IMR-90 (cell line): Measurements from ENCODE around the gene EGF. TPM values are rescaled to one million over a fixed set of nuclear protein-coding genes. Genes with fewer than 3 reads are reported as not detected.

Experiments
- ATAC-seq: fragments of 200-7000 bp; cut with Tn5 transposase; 2 replicates; pipeline ENCODE4 v1.9.1; 2020; ENCODE audit warnings: low read depth, mild to moderate bottlenecking, moderate library complexity
- BruUV-seq: library from RNA; stranded (reverse); fragments of 400-500 nt; replicated peaks from 2 replicates; lab custom pipeline; 2021; lab: Mats Ljungman, UMichigan
- CTCF ChIA-PET: fragments of 300-600 bp; formaldehyde crosslinking; extraction: SDS; loops from one replicate; lab custom pipeline; 2021; ENCODE audit warnings: antibody characterized with exemption; lab: Yijun Ruan, JAX
- POLR2A ChIA-PET: fragments of 300-600 bp; sonication (Branson Sonifier 250); formaldehyde crosslinking; loops from one replicate; lab custom pipeline; 2022; ENCODE audit warnings: antibody characterized with exemption; ENCODE audit not compliant: unreplicated experiment; lab: Charles Lee
- DNase-seq: peaks from one replicate; pipeline ENCODE4 v3.0.0; 2013
- H2AFZ ChIP-seq: replicated peaks from 2 replicates; pipeline ENCODE3; 2013; ENCODE audit warnings: low read length, mild to moderate bottlenecking; ENCODE audit not compliant: poor library complexity
- H2AK5ac ChIP-seq: 2 replicates; pipeline ENCODE4 v1.6.1; 2013; ENCODE audit warnings: low read depth, low read length, inconsistent platforms
- H2AK9ac ChIP-seq: replicated peaks from 2 replicates; pipeline ENCODE3; 2013; ENCODE audit warnings: mild to moderate bottlenecking, low read depth, low read length, moderate library complexity; ENCODE audit not compliant: poor library complexity
- H2BK120ac ChIP-seq: 2 replicates; pipeline ENCODE4 v1.6.1; 2013; ENCODE audit warnings: low read depth, low read length, inconsistent platforms
- H2BK15ac ChIP-seq: 3 replicates; pipeline ENCODE4 v1.6.1; 2013; ENCODE audit warnings: low read depth, low read length, inconsistent platforms
- H2BK20ac ChIP-seq: 2 replicates; pipeline ENCODE4 v1.6.1; 2013; ENCODE audit warnings: low read depth, mild to moderate bottlenecking, inconsistent platforms, low read length, moderate library complexity
- H2BK5ac ChIP-seq: 2 replicates; pipeline ENCODE4 v1.6.1; 2013; ENCODE audit warnings: mild to moderate bottlenecking, low read depth, low read length, inconsistent platforms; ENCODE audit not compliant: poor library complexity, severe bottlenecking
- H3K14ac ChIP-seq: replicated peaks from 2 replicates; pipeline ENCODE4 v1.6.1; 2013; ENCODE audit warnings: low read depth, low read length, inconsistent platforms
- H3K18ac ChIP-seq: 2 replicates; pipeline ENCODE4 v1.6.1; 2013; ENCODE audit warnings: low read depth, low read length, control low read depth
- H3K23ac ChIP-seq: 2 replicates; pipeline ENCODE4 v1.6.1; 2013; ENCODE audit warnings: low read depth, low read length, inconsistent platforms
- H3K27ac ChIP-seq: 2 replicates; pipeline ENCODE4 v1.5.1; 2013; ENCODE audit warnings: mild to moderate bottlenecking, control low read depth, low read length; ENCODE audit not compliant: insufficient read depth
- H3K27me3 ChIP-seq: 2 replicates; pipeline ENCODE4 v1.6.1; 2013; ENCODE audit warnings: low read length; ENCODE audit not compliant: control insufficient read depth, insufficient read depth
- H3K36me3 ChIP-seq: 2 replicates; pipeline ENCODE4 v1.6.1; 2013; ENCODE audit warnings: low read length, mixed read lengths; ENCODE audit not compliant: control insufficient read depth, insufficient read depth
- H3K4ac ChIP-seq: 2 replicates; pipeline ENCODE4 v1.6.1; 2013; ENCODE audit warnings: low read depth, low read length, inconsistent platforms
- H3K4me1 ChIP-seq: 2 replicates; pipeline ENCODE4 v1.6.1; 2013; ENCODE audit warnings: low read length, mixed read lengths; ENCODE audit not compliant: control insufficient read depth, insufficient read depth
- H3K4me2 ChIP-seq: 2 replicates; pipeline ENCODE4 v1.6.1; 2013; ENCODE audit warnings: low read depth, mild to moderate bottlenecking, control low read depth, low read length, moderate library complexity
- H3K4me3 ChIP-seq: 2 replicates; pipeline ENCODE4 v1.5.1; 2013; ENCODE audit warnings: low read depth, mild to moderate bottlenecking, control low read depth, low read length, moderate library complexity; ENCODE audit not compliant: insufficient read depth
- H3K56ac ChIP-seq: 2 replicates; pipeline ENCODE4 v1.6.1; 2013; ENCODE audit warnings: low read length, inconsistent platforms; ENCODE audit not compliant: insufficient read depth; ENCODE audit errors: extremely low read depth
- H3K79me1 ChIP-seq, 2 experiments: 2 replicates each; pipeline ENCODE4 v1.6.1; 2013; ENCODE audit warnings: low read length in 2 of 2, inconsistent platforms in 1 of 2, low read depth in 1 of 2
- H3K9ac ChIP-seq: 2 replicates; pipeline ENCODE4 v1.6.1; 2013; ENCODE audit warnings: low read depth, low read length, control low read depth
- H3K9me1 ChIP-seq: 2 replicates; pipeline ENCODE4 v1.6.1; 2013; ENCODE audit warnings: low read length, inconsistent platforms; ENCODE audit not compliant: insufficient read depth
- H3K9me3 ChIP-seq: 2 replicates; pipeline ENCODE4 v1.6.1; 2013; ENCODE audit warnings: low read length; ENCODE audit not compliant: control insufficient read depth, insufficient read depth
- H4K20me1 ChIP-seq: 2 replicates; pipeline ENCODE4 v1.6.1; 2013; ENCODE audit warnings: low read length, inconsistent platforms; ENCODE audit not compliant: insufficient read depth
- H4K5ac ChIP-seq: 2 replicates; pipeline ENCODE4 v1.6.1; 2013; ENCODE audit warnings: mild to moderate bottlenecking, low read depth, low read length, control low read depth
- H4K8ac ChIP-seq, 2 experiments: 2 replicates each; pipeline ENCODE4 v1.6.1; 2013; ENCODE audit warnings: low read depth in 2 of 2, low read length in 2 of 2, control low read depth in 1 of 2, inconsistent platforms in 1 of 2
- H4K91ac ChIP-seq: 2 replicates; pipeline ENCODE4 v1.6.1; 2013; ENCODE audit warnings: low read depth, low read length, inconsistent platforms; ENCODE audit not compliant: insufficient read depth
- BHLHE40 ChIP-seq: fragments of 150-350 bp; IDR thresholded peaks from 2 replicates; pipeline ENCODE4 v1.6.1; 2016; ENCODE audit warnings: mild to moderate bottlenecking, low read depth, low read length
- CEBPB ChIP-seq: IDR thresholded peaks from 2 replicates; pipeline ENCODE4 v1.6.1; 2012; ENCODE audit warnings: low read depth, low read length, improper control_type of control experiment
- CHD1 ChIP-seq: IDR thresholded peaks from 2 replicates; pipeline ENCODE4 v1.6.1; 2012; ENCODE audit warnings: low read depth, low read length, improper control_type of control experiment
- CTCF ChIP-seq: conservative IDR thresholded peaks from 2 replicates; pipeline ENCODE4 v1.5.1; 2012; ENCODE audit warnings: mild to moderate bottlenecking, low read depth, low read length, improper control_type of control experiment
- ELK1 ChIP-seq: fragments of 150-350 bp; IDR thresholded peaks from 2 replicates; pipeline ENCODE4 v1.6.1; 2016; ENCODE audit warnings: low read depth, mild to moderate bottlenecking, low read length, moderate library complexity, borderline replicate concordance
- FOS ChIP-seq: fragments of 150-350 bp; IDR thresholded peaks from 2 replicates; pipeline ENCODE4 v1.6.1; 2016; ENCODE audit warnings: low read depth, low read length
- MAFK ChIP-seq: IDR thresholded peaks from 2 replicates; pipeline ENCODE4 v1.6.1; 2012; ENCODE audit warnings: low read depth, low read length, improper control_type of control experiment
- MAZ ChIP-seq: IDR thresholded peaks from 2 replicates; pipeline ENCODE4 v1.6.1; 2012; ENCODE audit warnings: low read depth, mild to moderate bottlenecking, low read length, improper control_type of control experiment, moderate library complexity, borderline replicate concordance
- MXI1 ChIP-seq: IDR thresholded peaks from 2 replicates; pipeline ENCODE4 v1.6.1; 2012; ENCODE audit warnings: low read depth, mild to moderate bottlenecking, low read length, moderate library complexity, borderline replicate concordance
- NFE2L2 ChIP-seq: fragments of 150-350 bp; IDR thresholded peaks from 2 replicates; pipeline ENCODE4 v1.6.1; 2016; ENCODE audit warnings: low read depth, mild to moderate bottlenecking, low read length
- POLR2A ChIP-seq: IDR thresholded peaks from 2 replicates; pipeline ENCODE4 v1.6.1; 2012; ENCODE audit warnings: mild to moderate bottlenecking, low read depth, low read length
- RCOR1 ChIP-seq: IDR thresholded peaks from 2 replicates; pipeline ENCODE4 v1.6.1; 2012; ENCODE audit warnings: mild to moderate bottlenecking, low read length, improper control_type of control experiment; ENCODE audit not compliant: insufficient replicate concordance
- RFX5 ChIP-seq: IDR thresholded peaks from 2 replicates; pipeline ENCODE4 v1.8.0; 2012; ENCODE audit warnings: low read depth, mild to moderate bottlenecking, low read length, moderate library complexity
- SMC3 ChIP-seq: fragments of 150-350 bp; IDR thresholded peaks from 2 replicates; pipeline ENCODE4 v1.6.1; 2016; ENCODE audit warnings: low read depth, mild to moderate bottlenecking, antibody characterized with exemption, low read length, moderate library complexity
- USF2 ChIP-seq: fragments of 150-350 bp; IDR thresholded peaks from 2 replicates; pipeline ENCODE4 v1.6.1; 2017; ENCODE audit warnings: mild to moderate bottlenecking, antibody characterized with exemption, low read length, low read depth
- whole genome bisulfite sequencing, 2 experiments: methylation state at CpG; one replicate each; pipeline versions ENCODE4 v1.1.5 to v1.1.7; 2013; ENCODE audit warnings: missing lambda C conversion rate in 2 of 2; ENCODE audit not compliant: insufficient read length in 1 of 2; ENCODE audit errors: extremely low coverage in 2 of 2; 5-methylcytosine and 5-hydroxymethylcytosine counted together
- dilution Hi-C: fragments of 300-500 bp; cut with HindIII; formaldehyde crosslinking; loops from one replicate; pipeline ENCODE4 v1.14.3; 2018; ENCODE audit warnings: low sequenced_read_pairs; ENCODE audit not compliant: unreplicated experiment
- in situ Hi-C: fragments of 300-500 bp; cut with MboI; formaldehyde crosslinking; loops from 3 replicates; pipeline ENCODE4 v1.14.3; 2019; ENCODE audit warnings: low sequenced_read_pairs, inconsistent platforms, mixed read lengths
- intact Hi-C: fragments of 100-400 bp; cut with micrococcal nuclease; formaldehyde crosslinking; loops from 2 replicates; pipeline ENCODE4 v1.10.0; 2022
- polyA plus RNA-seq, 3 experiments: library from polyadenylated mRNA; depleted of rRNA; stranded (reverse); fragments of >200 nt; gene quantifications; 2 replicates each; pipeline ENCODE4 v1.2.3, GENCODE V29; 2012; ENCODE audit warnings: low replicate concordance in 1 of 3
- total RNA-seq: library from RNA; depleted of rRNA; stranded (reverse); fragments of >200 nt; gene quantifications from 2 replicates; pipeline ENCODE4 v1.2.3, GENCODE V29; 2012

Gene EGF
- total and polyA plus RNA-seq, 2 of the 4 experiments (the other 2 are of a cell fraction): 1.7 to 2.2 TPM

GRCh38 chr4:110003401-110004187 lies 90.9 kb downstream of the EGF start:
- no peak overlapping the region for H2AFZ ChIP-seq
- no peak overlapping the region for H2BK120ac ChIP-seq
- ATAC-seq (no peak), DNase-seq (no peak)
- H4K91ac ChIP-seq: no peak overlapping the region
- H3K79me1 ChIP-seq: no peaks in the 10 kb centered on the region
- no peaks in the 10 kb centered on the region for H3K36me3 ChIP-seq
- H2BK5ac ChIP-seq: no peak overlapping the region
- H3K9me3 ChIP-seq: no peaks in the 10 kb centered on the region
- no peaks in the 10 kb centered on the region for H3K27me3 ChIP-seq
- H2AK9ac ChIP-seq: no peak overlapping the region
- no peaks in the 10 kb centered on the region for H3K4me1 ChIP-seq
- dilution Hi-C loops (no loop called here), intact Hi-C loops (no loop called here), in situ Hi-C loops (loop anchor here (25.0 kb wide), 1 partner anchor 309 kb away; no protein-coding TSS in a partner anchor)
- no peak overlapping the region for H3K9ac ChIP-seq
- no peak overlapping the region for H3K23ac ChIP-seq
- no peak overlapping the region for H4K5ac ChIP-seq
- H3K14ac ChIP-seq: no peak overlapping the region
- no peak overlapping the region for H3K18ac ChIP-seq
- no peak overlapping the region for H3K4me2 ChIP-seq
- no peak overlapping the region for H3K4ac ChIP-seq
- no peak overlapping the region for H3K56ac ChIP-seq
- BruUV-seq: no TSS peak
- H4K20me1 ChIP-seq: no peaks in the 10 kb centered on the region
- H2AK5ac ChIP-seq: no peak overlapping the region
- H4K8ac ChIP-seq: no peak overlapping the region
- H3K4me3 ChIP-seq: no peak overlapping the region
- no peak overlapping the region for H2BK20ac ChIP-seq
- POLR2A ChIA-PET: no interaction called here
- no peaks in the 10 kb centered on the region for H3K9me1 ChIP-seq
- H3K27ac ChIP-seq: no peak overlapping the region
- WGBS, 2 experiments: no CpG with 5 or more reads among the region's 6 CpGs
- CTCF ChIA-PET: interaction anchor here (0.7 to 5.4 kb wide), 2 partner anchors 165 to 508 kb away, joined by 3 to 52 read pairs; no protein-coding TSS in a partner anchor
- H2BK15ac ChIP-seq: no peak overlapping the region
- TF ChIP-seq MAZ (no peak), SMC3 (no peak), ELK1 (no peak), NFE2L2 (no peak), FOS (no peak), POLR2A (no peak), BHLHE40 (no peak), USF2 (no peak), CHD1 (no peak), CEBPB (no peak), CTCF (no peak), RCOR1 (no peak), RFX5 (no peak), MAFK (no peak), MXI1 (no peak)
